ENCODE measurements around the gene SKIC8.

Gene SKIC8

GRCh38 chr15:78321786-78322185 is 22.4 kb upstream of the SKIC8 start:
- DNase-seq (ENCODE audit: low read depth), result no peak

DNA sequence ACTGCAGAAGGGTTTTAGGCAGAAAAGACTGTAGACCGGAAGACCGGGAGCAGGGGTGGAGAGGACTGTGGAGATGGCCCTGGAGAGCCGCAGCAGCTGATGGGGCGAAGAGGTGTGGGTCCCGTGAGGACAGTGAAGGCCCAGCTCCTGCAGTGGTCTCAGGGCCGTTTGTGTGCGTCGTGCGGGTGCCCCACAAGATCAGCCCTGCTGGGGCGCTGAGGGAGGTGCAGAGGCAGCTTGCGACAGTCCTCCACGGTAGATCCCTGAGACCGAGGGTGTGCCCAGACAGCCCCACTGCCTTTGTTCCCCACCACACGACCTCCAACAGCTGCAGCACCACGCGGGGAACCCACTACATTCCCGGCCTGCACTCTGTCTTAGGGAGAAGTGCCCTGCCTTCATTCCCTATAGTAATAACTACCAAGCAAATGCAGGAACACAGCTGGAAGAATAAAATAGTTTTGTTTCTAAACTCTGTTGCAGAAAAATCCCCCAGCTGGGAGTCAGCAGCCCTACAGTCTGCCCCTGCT is 21.7 kb upstream of the SKIC8 start:
- DNase-seq (ENCODE audit: low read depth), result no peak

GRCh38 chr15:78320183-78320582 is 20.8 kb upstream of the SKIC8 start:
- DNase-seq (ENCODE audit: low read depth), result no peak

DNA sequence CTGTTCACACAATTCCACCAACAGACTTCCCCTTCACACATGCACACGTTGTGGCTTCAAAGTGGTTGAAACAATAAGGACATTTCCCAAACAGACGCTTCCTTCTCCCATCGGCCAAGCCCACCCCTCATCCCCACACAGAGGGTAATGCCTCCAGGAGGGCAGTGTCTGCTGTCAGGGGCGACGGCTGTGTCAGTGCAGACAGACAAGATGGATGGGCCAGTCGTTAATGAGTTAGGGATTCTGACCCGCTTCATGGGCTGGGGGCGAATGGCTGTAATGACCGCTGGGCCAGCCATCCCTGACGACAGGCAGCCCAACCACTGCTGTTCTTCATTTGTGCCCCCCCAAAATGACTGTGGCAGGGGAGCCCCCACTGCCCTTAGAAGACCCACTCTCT is 20.2 kb upstream of the SKIC8 start:
- DNase-seq (ENCODE audit: low read depth), result no peak

DNA sequence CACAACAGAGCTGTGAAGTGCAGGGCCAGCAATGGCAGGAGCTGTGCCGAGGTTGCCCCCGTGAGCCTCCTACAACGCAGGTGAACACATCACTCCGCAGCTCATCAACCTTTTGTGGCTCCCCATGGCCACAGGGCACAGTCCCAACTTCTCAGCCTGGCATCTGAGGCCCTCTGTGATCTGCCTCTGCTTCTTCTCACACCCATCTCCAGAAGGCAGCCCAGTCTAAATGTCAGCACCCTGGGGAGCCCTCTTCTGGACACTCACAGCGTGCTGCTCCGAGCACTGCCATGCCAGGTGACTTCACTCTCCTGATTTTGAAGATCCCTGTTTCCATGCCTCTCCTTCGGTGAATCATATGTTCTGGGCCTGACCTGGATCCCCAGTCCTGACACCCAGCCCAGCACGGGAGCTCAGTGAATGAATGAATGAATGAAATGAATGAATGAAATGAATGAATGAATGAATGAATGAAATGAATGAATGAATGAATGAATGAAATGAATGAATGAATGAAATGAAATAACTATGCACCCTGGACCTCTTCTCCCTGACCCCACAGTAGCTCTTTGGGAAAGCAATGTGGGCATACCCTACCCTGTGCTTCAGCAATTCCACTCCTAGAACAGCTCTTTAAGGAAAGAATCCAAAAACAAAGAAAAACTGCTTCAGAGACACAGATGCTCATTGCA is 17.9 kb upstream of the SKIC8 start:
- no peak for DNase-seq (ENCODE audit: low read depth)

- no peak for DNase-seq (ENCODE audit: low read depth)
Observed at GRCh38 chr15:78316283-78317083, 17.1 kb upstream of the SKIC8 start.

- no peak for DNase-seq (ENCODE audit: low read depth)
Observed at GRCh38 chr15:78315686-78316282, 16.4 kb upstream of the SKIC8 start.

DNA sequence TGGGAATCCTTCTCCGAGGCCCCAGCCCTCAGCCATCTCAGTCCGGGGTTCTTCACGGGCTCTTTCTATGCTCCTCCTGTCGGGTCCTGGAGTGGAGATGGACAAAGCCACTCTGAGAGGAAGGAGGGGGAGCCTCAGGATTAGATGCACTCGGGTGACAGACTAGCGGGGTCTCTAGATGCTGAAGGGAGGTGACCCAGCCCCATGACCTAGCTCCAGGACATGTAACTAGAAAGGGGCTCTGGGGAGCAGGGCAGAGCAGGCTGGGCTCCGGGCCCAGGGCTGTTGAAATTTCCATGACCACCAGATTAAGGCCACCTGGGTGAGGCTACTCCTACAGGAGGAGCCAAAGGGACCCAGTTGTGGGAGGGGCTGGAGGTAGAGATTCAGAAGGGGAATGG is 14.8 kb upstream of the SKIC8 start:
- DNase-seq (ENCODE audit: low read depth), result no peak

GRCh38 chr15:78313383-78313782 is 14.0 kb upstream of the SKIC8 start:
- no peak for DNase-seq (ENCODE audit: low read depth)

DNA sequence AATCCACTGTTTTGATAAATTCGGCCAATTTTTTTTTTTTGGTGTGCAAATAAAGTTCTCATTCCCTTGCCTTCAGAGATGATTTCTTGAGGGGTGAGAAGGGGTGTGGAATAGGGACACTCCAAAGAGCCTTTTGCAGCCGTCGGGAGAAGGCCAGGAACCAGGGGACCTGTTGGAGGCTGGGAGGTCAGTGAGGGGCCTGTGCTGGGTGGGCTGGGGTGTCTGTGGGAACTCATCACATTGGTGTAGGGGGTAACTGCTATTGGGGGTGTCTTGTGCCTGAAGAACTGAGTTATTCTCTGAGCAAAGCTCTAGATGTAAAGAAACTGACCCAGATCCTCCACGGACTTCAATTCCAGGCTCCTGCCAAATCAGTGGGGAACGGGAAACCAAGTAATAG is 13.5 kb upstream of the SKIC8 start:
- no peak for DNase-seq (ENCODE audit: low read depth)

- DNase-seq (ENCODE audit: low read depth), result no peak
Observed at GRCh38 chr15:78312536-78312935, 13.1 kb upstream of the SKIC8 start.

GRCh38 chr15:78311292-78311691 is 11.9 kb upstream of the SKIC8 start:
- DNase-seq (ENCODE audit: low read depth), result no peak

DNA sequence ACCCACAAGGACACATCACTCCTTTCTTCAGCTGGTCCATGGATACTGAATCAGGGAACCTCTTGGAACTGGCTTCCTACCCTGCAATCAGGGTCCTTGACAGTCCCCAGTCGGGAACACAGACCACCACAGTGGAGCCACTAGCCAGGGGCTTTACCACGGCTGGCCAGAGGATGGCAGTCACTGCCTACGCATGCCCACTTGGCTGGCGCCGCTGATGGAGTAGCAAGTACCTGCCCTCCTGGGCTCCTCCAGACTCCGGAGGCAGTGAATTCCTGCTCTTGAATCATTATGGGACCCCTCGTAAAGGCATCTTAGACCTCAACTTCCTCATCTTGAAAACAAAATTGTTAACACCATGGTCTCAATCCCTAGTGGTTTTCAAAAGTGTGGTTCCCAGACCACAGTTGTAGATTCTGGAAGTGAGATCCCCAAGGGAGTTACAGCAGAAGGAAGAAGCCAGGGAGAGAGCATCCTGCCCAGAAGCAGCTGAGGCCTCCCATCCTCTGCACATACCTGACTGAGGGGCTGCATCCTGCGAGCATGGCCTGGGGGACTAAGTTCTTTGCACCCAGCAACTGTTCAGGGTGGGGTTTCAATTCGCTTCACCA is 9.1 kb upstream of the SKIC8 start:
- peak; percentile 55 for DNase-seq (ENCODE audit: low read depth)

- DNase-seq (ENCODE audit: low read depth), result no peak
Observed at GRCh38 chr15:78307976-78308375, 8.6 kb upstream of the SKIC8 start.

DNA sequence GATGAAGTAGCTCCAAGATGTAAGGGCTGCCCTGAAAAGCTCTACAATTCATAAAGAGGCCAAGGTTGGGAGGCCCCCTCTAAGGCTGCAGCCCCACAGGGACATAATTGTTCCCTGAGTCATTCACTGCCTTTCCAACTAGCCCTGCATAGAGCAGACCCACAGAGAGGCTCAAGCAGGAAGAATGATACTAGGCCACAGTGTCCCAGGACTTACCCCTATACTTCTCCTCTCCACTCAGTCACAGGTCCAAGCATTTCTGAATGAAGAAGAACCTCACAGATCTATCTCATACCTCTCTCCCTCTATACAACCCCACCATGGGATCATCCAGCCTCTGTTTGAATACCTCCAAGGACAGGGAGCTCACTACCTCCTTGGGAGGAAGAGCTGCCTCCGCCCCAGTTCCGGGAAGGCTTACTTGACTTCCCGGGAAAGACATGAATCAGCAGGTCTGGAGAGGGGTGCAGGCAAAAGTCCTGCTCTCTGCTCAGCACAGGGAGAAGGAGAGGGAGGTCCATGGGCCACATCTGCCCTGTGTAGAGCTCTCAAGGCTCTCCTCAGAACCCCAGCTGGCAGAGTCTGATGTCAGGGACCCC is 6.9 kb upstream of the SKIC8 start:
- DNase-seq (ENCODE audit: low read depth), result peak; percentile 63

- DNase-seq (ENCODE audit: low read depth), result no peak
Observed at GRCh38 chr15:78304216-78305066, 5.0 kb upstream of the SKIC8 start.

DNA sequence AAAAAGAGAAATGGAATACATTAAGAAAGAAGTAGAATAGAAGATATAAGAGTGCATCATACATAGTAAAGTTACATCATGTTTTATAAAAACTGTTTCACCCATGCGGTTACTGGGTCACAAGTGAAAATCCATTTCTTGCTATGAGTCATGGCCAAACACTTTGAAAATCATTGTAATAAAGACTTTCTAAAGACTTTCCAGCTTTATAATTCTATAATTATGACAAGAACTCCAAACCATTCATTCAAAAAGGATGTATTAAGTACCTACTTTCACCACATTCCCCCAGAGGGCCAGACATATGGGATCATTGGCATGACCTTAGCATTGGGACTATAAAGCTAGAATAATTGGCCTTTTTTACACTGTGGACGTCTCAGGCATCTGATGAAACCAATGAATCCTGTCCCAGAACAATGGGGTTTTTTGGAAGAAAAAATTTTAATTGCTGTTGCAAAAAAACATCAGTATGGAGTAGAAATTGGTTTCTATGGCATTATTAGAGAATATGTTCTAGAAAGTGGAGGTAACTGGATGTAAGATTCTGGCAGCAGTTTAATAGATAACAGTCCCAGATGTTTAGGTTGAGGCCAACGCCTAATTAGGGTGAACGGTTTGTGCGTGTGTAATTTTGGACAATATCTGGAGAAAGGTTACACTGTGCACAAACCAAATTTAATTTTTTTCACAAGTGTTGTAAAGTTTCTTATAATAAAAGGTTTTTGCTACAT is 3.3 kb upstream of the SKIC8 start:
- peak; percentile 87 for DNase-seq (ENCODE audit: low read depth)

- DNase-seq (ENCODE audit: low read depth), result no peak
Observed at GRCh38 chr15:78301828-78302227, 2.4 kb upstream of the SKIC8 start.

- no peak for DNase-seq (ENCODE audit: low read depth)
Observed at GRCh38 chr15:78301326-78301725, 1.9 kb upstream of the SKIC8 start.

DNA sequence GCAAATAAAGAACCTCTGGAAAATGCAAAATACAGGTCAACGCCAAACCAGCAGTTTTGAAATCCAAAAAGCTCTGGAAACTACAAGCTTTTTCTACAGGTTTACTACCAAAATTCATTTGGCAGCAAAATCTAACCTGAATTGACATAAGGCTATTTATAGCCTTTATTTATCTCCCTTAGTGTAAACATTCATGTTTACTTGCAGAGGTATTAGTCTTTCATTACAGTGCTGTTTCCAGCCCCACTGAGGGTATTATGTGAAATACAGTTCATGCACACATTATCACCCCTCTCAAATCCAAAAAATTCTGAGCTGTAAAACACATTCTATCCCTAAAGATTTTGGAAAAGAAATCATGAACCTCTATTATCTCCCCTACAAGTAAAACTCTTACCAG is 7.2 kb downstream of the SKIC8 start:
- no peak for DNase-seq (ENCODE audit: low read depth)

GRCh38 chr15:78291698-78292097 is 7.7 kb downstream of the SKIC8 start:
- DNase-seq (ENCODE audit: low read depth), result no peak

Measured in fibroblast of the conjunctiva (primary cell).